ENCODE measurements around the gene ATG4B.

GRCh38 chr2:241670333-241671110, 33.0 kb downstream of the ATG4B start:
- no peak for TF ChIP-seq CTCF (IDR thresholded peaks at IDR 0.05; ENCODE audit: insufficient read depth, low read depth, low read length)
- TF ChIP-seq EZH2 (IDR thresholded peaks at IDR 0.05; ENCODE audit: insufficient read depth, low read length) = no peak
